GM18861 (cell line): ENCODE data around the gene PSMD1.
"Not testable (repeated sequence)": the region's sequence is repeated elsewhere in the genome, so short reads cannot be mapped to it uniquely, and the experiment has no call there.

Experiments
- ATAC-seq: cut with Tn5 transposase; IDR thresholded peaks from one replicate; pipeline ENCODE4 v1.9.1; 2021; ENCODE audit not compliant: unreplicated experiment

The PSMD1 gene

GRCh38 chr2:231144896-231145295 lies 88.2 kb downstream of the PSMD1 start:
- ATAC-seq, result no peak

- no peak for ATAC-seq
Observed at GRCh38 chr2:231146665-231147064, 90.0 kb downstream of the PSMD1 start.

GRCh38 chr2:231152800-231153557 lies 96.3 kb downstream of the PSMD1 start:
- ATAC-seq, result no peak

GRCh38 chr2:231159306-231159705 lies 102.6 kb downstream of the PSMD1 start:
- no peak for ATAC-seq

GRCh38 chr2:231160701-231161100 lies 104.0 kb downstream of the PSMD1 start:
- no peak for ATAC-seq

- peak; percentile 42 for ATAC-seq
Observed at GRCh38 chr2:231161252-231161839, 104.7 kb downstream of the PSMD1 start.

GRCh38 chr2:231161877-231162329 lies 105.2 kb downstream of the PSMD1 start:
- ATAC-seq, result no peak

GRCh38 chr2:231163011-231163410 lies 106.3 kb downstream of the PSMD1 start:
- no peak for ATAC-seq

- ATAC-seq, result no peak
Observed at GRCh38 chr2:231163414-231164095, 106.9 kb downstream of the PSMD1 start.

GRCh38 chr2:231167745-231168459 lies 111.2 kb downstream of the PSMD1 start:
- no peak for ATAC-seq

GRCh38 chr2:231168460-231169139 lies 111.9 kb downstream of the PSMD1 start:
- ATAC-seq, result no peak

- ATAC-seq, result no peak
Observed at GRCh38 chr2:231169488-231169887, 112.8 kb downstream of the PSMD1 start.

GRCh38 chr2:231170055-231170454 lies 113.4 kb downstream of the PSMD1 start:
- ATAC-seq, result no peak

GRCh38 chr2:231172025-231172424 lies 115.4 kb downstream of the PSMD1 start:
- ATAC-seq, result no peak

- no peak for ATAC-seq
Observed at GRCh38 chr2:231174211-231174651, 117.6 kb downstream of the PSMD1 start.

GRCh38 chr2:231176066-231176465 lies 119.4 kb downstream of the PSMD1 start:
- no peak for ATAC-seq

GRCh38 chr2:231177156-231178025 lies 120.7 kb downstream of the PSMD1 start:
- no peak for ATAC-seq

GRCh38 chr2:231178805-231179204 lies 122.1 kb downstream of the PSMD1 start:
- not testable (repeated sequence) for ATAC-seq

GRCh38 chr2:231181860-231182512 lies 125.3 kb downstream of the PSMD1 start:
- ATAC-seq, result peak; percentile 41
